D721Med (cell line): ENCODE results near the gene AGMAT.

Source experiments
- DNase-seq: peaks from one replicate; pipeline ENCODE4 v3.0.0; 2011; ENCODE audit warnings: low spot score; ENCODE audit not compliant: insufficient read length
- FAIRE-seq: peaks from 2 replicates; lab custom pipeline; 2011; peaks lifted over from hg19 to GRCh38; lab: Jason Lieb, UNC
- TF ChIP-seq, protein P1 (sequence below): IDR thresholded peaks from 2 replicates; pipeline ENCODE4 v1.5.1; 2012; ENCODE audit warnings: mild to moderate bottlenecking, control low read depth; ENCODE audit not compliant: insufficient read depth; ENCODE audit errors: missing control alignments

Gene AGMAT

DNA sequence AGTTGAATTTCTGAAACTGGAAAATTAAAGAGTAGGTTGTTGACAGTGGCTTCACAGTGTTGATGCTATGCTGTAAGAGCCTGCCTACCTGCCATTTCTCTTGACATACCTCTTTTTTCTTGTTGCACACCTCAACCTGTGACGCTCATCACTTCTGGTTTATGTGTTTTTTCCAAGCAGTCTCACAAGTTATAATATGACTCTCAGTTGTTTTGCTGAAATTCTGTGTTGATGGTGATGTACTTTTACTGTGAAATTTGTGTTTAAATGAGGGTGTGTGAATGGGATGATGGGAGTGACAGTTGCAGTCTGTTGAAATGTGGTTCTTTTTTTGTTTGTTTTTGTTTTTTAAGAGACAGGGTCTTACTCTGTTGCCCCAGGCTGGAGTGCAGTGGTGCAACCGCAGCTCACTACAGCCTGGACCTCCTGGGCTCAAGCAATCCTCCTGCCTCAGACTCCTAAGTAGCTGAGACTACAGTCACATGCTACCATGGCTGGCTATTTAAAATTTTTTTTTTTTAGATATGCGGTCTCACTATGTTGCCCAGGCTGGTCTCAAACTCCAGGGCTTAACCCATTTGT lies 39.4 kb upstream of the AGMAT start:
- TF ChIP-seq, protein P1, sequence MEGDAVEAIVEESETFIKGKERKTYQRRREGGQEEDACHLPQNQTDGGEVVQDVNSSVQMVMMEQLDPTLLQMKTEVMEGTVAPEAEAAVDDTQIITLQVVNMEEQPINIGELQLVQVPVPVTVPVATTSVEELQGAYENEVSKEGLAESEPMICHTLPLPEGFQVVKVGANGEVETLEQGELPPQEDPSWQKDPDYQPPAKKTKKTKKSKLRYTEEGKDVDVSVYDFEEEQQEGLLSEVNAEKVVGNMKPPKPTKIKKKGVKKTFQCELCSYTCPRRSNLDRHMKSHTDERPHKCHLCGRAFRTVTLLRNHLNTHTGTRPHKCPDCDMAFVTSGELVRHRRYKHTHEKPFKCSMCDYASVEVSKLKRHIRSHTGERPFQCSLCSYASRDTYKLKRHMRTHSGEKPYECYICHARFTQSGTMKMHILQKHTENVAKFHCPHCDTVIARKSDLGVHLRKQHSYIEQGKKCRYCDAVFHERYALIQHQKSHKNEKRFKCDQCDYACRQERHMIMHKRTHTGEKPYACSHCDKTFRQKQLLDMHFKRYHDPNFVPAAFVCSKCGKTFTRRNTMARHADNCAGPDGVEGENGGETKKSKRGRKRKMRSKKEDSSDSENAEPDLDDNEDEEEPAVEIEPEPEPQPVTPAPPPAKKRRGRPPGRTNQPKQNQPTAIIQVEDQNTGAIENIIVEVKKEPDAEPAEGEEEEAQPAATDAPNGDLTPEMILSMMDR = no peak
- no peak for FAIRE-seq
- no peak for DNase-seq

DNA sequence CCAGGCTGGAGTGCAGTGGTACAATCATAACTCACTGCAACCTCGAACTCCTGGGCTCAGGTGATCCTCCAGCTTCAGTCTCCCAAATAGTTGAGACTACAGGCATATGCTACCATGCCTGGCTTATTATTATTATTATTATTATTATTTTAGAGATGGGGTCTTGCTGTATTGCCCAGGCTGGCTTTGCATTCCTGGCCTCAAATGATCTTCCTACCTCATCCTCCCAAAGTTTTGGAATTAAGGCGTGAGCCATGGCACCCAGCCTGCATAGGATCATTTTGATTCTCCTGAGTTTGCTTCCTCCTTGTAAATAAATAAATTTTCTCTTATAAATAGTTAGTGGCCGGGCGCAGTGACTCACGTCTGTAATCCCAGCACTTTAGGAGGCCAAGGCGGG lies 38.6 kb upstream of the AGMAT start:
- TF ChIP-seq, protein P1 = no peak
- no peak for DNase-seq
- no peak for FAIRE-seq

DNA sequence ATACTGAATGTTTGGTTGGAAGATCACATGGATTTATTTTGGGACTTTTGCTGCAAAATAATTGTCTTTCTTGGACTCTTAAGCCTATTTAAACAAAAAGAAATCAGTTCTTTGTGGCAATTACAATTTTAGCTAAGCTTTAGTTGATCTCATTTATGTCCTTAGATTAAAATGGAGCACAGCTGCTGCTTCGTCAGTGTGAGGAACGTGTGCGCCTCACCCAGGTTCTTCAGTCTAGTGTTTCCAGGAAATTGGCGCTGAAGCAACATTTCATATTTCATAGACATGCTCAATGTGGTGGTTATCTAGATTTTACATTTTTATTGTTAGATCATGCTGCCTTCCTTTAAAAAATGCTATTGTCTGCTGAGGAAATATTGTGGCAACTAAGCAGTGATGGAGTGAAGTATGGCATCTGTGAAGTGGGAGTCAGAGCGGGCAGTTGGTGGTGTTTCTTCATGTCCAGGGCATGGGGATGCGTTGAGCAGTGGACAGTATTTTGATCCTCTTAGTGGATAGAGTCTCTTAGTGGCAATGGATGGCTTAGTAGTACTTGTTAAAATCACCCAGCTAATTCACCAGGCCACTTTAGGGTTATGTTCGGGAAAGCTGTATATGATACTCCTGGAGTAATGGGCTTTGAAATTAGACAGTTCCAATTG lies 38.0 kb upstream of the AGMAT start:
- FAIRE-seq = no peak
- TF ChIP-seq, protein P1 = no peak
- no peak for DNase-seq

DNA sequence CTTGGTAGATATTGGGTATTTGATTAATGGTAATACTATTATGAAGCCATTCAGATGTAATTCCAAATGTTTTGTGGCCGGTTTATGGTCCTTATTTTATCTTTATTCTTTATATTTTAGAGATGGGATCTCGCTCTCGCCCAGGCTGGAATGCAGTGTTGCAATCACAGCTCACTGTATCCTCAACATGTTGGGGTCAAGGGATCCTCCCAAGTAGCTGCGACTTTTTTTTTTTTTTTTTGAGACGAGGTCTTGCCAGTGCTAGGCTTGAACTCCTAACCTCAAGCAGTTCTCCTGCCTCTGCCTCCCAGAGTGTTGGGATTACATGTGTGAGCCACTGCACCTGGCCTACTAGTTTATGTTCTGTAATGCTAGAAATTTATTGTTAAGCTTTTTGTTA lies 37.1 kb upstream of the AGMAT start:
- FAIRE-seq (no peak), DNase-seq (no peak)
- TF ChIP-seq, protein P1 = no peak

DNA sequence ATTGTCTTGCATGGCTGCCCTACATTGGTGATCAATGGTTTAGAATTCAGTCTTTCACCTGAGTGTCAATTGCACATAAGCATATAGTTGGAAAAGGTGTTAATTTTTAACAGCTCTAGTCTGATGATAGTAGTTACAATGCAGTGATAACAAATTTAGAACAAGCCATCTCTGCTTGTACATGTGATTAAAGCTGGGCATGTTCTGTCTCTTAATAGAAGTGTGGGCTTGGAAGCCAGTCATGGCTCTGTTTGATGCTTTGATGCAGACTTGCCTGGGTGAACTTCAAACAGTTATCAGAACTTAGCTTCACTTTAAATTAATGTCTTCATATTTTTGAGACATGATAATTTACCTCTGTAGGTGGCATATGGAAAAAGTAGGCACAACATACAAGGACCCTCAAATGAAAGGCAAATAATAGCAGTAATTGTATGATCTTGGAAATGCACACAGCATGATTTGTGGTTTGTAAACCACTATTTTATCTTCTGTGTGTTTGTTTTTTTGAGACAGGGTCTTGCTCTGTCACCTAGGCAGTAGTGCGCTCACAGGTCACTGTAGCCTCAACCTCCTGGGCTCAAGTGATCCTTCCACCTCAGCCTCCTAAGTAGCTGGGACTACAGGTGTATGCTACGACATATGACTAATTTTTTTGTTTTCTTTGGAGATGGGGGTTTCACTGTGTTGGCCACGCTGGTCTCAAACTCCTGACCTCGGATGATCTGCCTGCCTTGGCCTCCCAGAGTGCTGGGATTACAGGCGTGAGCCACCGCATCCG lies 36.2 kb upstream of the AGMAT start:
- FAIRE-seq (no peak), DNase-seq (no peak)
- TF ChIP-seq, protein P1 = no peak

DNA sequence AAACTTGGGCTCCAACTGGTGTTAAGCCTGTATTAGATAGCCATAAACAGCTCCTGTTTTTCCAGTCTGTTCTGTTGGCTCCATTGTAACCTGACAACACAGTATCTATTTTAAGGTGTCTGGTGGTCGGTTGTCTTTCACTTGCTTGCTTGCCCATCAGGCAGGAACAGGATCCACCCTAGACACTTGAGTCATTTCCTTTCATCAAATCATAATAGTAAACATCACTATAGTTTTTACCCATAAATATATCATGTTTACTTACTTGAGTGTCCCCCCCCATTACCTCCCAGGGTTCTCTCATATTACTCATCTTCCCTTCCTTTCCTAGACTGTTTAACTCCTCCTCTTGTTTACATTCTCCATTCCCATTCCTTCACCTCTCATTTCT lies 35.3 kb upstream of the AGMAT start:
- DNase-seq (no peak), FAIRE-seq (no peak)
- TF ChIP-seq, protein P1 = no peak
